ENCODE data around the gene MAN2B1. TPM values are rescaled to one million over a fixed set of nuclear protein-coding genes. Genes with fewer than 3 reads are reported as not detected.

MAN2B1 gene
- total and polyA plus RNA-seq, 2 of the 13 experiments (the other 11 are each of a cell fraction or from before 2014, with no cell fraction given): 23.6 to 23.8 TPM

DNA sequence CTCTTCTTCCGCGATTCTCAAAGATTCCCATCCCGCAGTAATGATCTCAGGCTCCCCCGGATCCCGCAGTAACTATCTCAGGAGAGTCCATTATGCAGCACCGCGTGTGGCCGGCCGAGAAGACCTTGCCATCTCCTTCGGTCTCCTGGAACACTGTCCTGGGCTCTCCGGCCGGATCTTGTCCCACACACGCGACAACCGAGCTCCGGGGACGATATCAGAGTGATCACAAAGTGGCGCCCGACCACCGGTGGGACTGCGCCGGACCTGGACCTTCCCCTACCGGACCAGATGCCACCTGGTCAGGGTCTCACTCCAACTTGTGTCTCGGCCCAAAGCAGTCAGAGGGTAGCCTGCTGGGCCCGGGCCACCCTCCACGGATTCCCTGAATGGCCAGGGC is 24.0 kb downstream of the MAN2B1 start:
- FAIRE-seq: no peak
- no peak overlapping the region for H3K4me3 ChIP-seq (replicated peaks in 1 of 3; ENCODE audit: insufficient read depth in 1 of 3, low read depth in 2 of 3, low read length in 3 of 3)
- no peak overlapping the region for H3K4me2 ChIP-seq (ENCODE audit: low read depth, low read length)
- no peaks in the 10 kb centered on the region for H3K36me3 ChIP-seq (replicated peaks in 1 of 2; ENCODE audit: control insufficient read depth in 1 of 2, insufficient read depth in 2 of 2, low read length in 2 of 2)
- no peaks in the 10 kb centered on the region for H4K20me1 ChIP-seq (ENCODE audit: insufficient read depth, low read length)
- no peaks in the 10 kb centered on the region for H3K27me3 ChIP-seq (ENCODE audit: control insufficient read depth in 1 of 2, insufficient read depth in 2 of 2, low read length in 2 of 2)
- no peak for ATAC-seq
- no TSS peak for BruUV-seq (replicated peaks)
- ChIA-PET POLR2A (no interaction called here), CTCF (ENCODE audit: low intra/inter-chr PET ratio, low total read pairs) (no interaction called here)
- no peak overlapping the region for H2AFZ ChIP-seq (ENCODE audit: low read length)
- in situ Hi-C loops (cut with HindIII; ENCODE audit: extremely low pct_ligation_motif_present, low pct_unique_long_range_greater_than_20kb): no loop called here
- no peak for DNase-seq (ENCODE audit: low spot score)
- 81% methylated on average over 11 of the region's 26 CpGs for WGBS (ENCODE audit: low lambda C conversion rate)
- no peak overlapping the region for H3K9ac ChIP-seq (ENCODE audit: insufficient read depth, low read depth, low read length)
- TF ChIP-seq, protein P1, sequence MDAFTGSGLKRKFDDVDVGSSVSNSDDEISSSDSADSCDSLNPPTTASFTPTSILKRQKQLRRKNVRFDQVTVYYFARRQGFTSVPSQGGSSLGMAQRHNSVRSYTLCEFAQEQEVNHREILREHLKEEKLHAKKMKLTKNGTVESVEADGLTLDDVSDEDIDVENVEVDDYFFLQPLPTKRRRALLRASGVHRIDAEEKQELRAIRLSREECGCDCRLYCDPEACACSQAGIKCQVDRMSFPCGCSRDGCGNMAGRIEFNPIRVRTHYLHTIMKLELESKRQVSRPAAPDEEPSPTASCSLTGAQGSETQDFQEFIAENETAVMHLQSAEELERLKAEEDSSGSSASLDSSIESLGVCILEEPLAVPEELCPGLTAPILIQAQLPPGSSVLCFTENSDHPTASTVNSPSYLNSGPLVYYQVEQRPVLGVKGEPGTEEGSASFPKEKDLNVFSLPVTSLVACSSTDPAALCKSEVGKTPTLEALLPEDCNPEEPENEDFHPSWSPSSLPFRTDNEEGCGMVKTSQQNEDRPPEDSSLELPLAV (CRISPR knock-in tag; conservative IDR thresholded peaks at IDR 0.05; ENCODE audit: low read depth): no peak
- TF ChIP-seq ZNF724P (CRISPR knock-in tag; IDR thresholded peaks at IDR 0.05; ENCODE audit: borderline replicate concordance) (no peak), TBL1XR1 (IDR thresholded peaks at IDR 0.05; ENCODE audit: borderline replicate concordance, low read length, partially characterized antibody) (no peak), ARID2 (CRISPR knock-in tag; IDR thresholded peaks at IDR 0.05; ENCODE audit: borderline replicate concordance) (no peak), ZNF20 (CRISPR knock-in tag; IDR thresholded peaks at IDR 0.05) (no peak), NBN (conservative IDR thresholded peaks at IDR 0.05) (no peak), SIN3A (IDR thresholded peaks at IDR 0.05; ENCODE audit: borderline replicate concordance, low read depth, low read length) (no peak), TOPORS (CRISPR knock-in tag; IDR thresholded peaks at IDR 0.05) (no peak), ZNF605 (CRISPR knock-in tag; IDR thresholded peaks at IDR 0.05) (no peak), ZNF619 (CRISPR knock-in tag; IDR thresholded peaks at IDR 0.05) (no peak), ZNF563 (CRISPR knock-in tag; IDR thresholded peaks at IDR 0.05) (no peak), NR3C1 (CRISPR knock-in tag; IDR thresholded peaks at IDR 0.05) (no peak), ZNF446 (CRISPR knock-in tag; IDR thresholded peaks at IDR 0.05) (no peak)
- TF ChIP-seq, protein P2, sequence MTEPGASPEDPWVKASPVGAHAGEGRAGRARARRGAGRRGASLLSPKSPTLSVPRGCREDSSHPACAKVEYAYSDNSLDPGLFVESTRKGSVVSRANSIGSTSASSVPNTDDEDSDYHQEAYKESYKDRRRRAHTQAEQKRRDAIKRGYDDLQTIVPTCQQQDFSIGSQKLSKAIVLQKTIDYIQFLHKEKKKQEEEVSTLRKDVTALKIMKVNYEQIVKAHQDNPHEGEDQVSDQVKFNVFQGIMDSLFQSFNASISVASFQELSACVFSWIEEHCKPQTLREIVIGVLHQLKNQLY (CRISPR knock-in tag; IDR thresholded peaks at IDR 0.05): no peak
- H3K9me3 ChIP-seq (ENCODE audit: low read length): no peaks in the 10 kb centered on the region
- no peak overlapping the region for H3K27ac ChIP-seq (ENCODE audit: extremely low read length, insufficient read depth, low read length)
- H3K79me2 ChIP-seq (ENCODE audit: insufficient read depth, low read length): no peaks in the 10 kb centered on the region
- peaks cover 11% of the 10 kb centered on the region; the same call in 1 of the 2 replicates for H3K4me1 ChIP-seq (ENCODE audit: insufficient read depth, low read length)
- intact Hi-C loops (cut with micrococcal nuclease; ENCODE audit: unreplicated experiment): no loop called here

Measured in HepG2 (cell line).